NCI-H748 (cell line): Measurements from ENCODE around the gene PTGER1.
A peak's percentile ranks its signal among the peaks of the same experiment; 100 is the strongest.

Source experiments
- DNase-seq: peaks from one replicate; lab custom pipeline; 2025; ENCODE audit not compliant: unreplicated experiment; lab: John Stamatoyannopoulos, UW

PTGER1 gene

DNA sequence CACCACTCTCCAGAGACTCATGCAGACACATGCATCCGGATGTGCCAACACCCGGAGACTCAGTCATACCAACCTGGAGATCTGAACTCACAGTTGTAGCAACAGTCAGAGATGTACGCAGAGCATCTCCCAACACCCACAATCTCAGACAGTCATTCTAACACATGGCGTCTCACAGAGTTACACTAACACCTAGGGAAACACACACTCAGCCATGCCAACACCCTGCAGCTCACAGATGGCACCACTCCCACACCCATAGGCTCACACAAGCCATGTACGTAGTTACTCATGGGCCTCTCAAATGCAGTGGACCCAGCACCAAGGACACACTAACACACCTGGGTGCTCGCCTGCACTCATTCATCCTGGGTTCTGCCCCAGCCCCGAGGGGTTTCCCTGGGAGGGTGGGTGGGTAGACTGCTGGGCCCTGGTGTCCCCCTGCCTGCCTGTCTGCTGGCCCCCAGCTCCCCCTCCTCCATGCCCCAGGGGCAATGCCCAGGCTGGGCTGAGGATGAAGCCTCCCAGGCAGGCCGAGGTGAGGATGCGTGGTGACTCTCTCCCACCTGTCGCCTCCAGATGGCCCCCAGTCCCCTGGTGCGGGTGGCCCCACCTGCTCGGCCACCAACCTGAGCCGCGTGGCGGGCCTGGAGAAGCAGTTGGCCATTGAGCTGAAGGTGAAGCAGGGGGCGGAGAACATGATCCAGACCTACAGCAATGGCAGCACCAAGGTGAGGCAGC, 32.1 kb downstream of the PTGER1 start:
- no peak for DNase-seq

GRCh38 chr19:14441041-14441938, 33.9 kb downstream of the PTGER1 start:
- DNase-seq = no peak

DNA sequence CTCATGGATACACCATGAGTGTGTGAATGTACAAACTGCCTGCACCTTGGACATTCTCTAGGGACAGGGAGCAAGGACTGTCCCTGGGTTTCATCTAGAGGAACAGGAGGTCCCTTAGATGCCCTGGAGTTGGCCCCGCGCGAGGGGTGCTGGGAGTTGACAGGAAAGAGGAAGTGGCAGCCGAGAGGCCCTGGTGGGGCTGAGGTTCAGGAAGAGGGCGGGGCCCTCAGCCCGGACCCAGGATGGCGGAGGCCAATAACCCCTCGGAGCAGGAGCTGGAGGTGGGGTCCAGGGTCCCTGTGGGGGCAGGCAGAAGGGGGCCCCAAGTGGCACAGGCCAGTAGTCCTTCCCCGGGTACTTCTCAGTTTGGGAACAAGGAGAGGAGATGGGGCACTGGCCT, 35.1 kb downstream of the PTGER1 start:
- DNase-seq = no peak

DNA sequence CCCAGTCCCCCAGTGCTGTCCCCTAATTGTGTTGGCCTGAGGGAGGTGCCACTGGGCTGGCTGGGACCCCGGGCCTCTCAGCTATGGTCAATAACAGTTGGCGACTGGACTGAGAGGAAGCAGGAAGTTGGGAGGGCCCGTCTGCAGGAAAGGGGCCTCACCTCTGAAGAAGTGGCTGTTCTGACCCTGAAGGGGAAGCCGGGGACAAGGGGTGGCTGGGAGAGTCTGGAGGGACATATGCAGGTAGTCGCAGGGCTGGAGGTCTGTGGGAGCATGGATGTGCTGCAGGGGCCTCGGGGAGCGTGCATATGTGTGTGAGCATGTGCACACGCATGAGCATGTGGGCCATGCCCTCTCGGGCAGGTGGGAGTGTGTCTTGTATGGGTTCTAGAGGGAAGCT, 36.1 kb downstream of the PTGER1 start:
- no peak for DNase-seq

GRCh38 chr19:14437578-14438140, 37.5 kb downstream of the PTGER1 start:
- DNase-seq = no peak

GRCh38 chr19:14435320-14436050, 39.7 kb downstream of the PTGER1 start:
- DNase-seq = no peak

- DNase-seq = no peak
Measured at GRCh38 chr19:14434543-14435319, 40.4 kb downstream of the PTGER1 start.

GRCh38 chr19:14433554-14434501, 41.3 kb downstream of the PTGER1 start:
- peak; percentile 70 for DNase-seq

DNA sequence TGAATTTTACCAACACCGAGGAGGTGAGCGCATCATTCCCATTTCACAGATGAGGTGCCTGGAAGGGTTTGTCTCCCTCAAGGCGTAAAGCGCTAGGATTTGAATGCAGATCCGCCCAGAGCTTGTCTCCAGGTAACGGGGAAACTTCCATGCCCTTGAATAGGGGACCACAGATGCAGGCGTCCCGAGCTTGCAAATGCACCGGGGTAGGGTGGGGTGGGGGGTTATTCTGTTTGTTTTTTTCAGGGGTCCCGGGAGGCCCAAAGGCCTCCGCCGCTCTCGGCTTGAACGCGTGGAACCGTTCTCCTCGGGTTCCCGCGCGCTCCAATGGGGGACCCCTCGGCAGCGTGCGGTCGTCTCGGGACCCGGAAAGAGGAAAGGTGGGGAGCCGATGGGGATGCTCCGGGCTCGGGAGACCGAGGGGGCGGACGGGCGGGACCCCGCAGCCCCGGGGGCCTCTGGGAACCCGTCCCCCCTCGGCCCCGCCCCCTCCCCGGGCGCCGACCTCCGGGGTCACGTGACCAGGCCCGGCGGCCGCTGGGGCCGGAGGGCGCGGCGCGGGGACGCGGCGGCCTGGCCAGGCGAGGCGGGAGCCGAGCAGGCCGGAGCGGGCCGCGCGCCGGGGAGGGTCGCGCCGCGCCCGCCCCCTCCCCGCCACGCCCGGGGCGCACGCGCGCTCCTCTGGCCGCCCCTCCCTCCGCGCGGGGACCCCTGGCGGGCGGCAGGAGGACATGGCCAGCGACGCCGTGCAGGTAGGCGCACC, 42.2 kb downstream of the PTGER1 start, which contains the start of gene PKN1:
Gene PKN1, plus strand, starts transcription at position 516 of the 763 bp plus-strand sequence. Its CDS starts 216 bp downstream, at position 732.
- peak; percentile 72 for DNase-seq

- DNase-seq = no peak
Measured at GRCh38 chr19:14430712-14431111, 44.4 kb downstream of the PTGER1 start.

- DNase-seq = no peak
Measured at GRCh38 chr19:14428882-14429416, 46.2 kb downstream of the PTGER1 start.

GRCh38 chr19:14427461-14427860, 47.7 kb downstream of the PTGER1 start:
- no peak for DNase-seq

GRCh38 chr19:14425696-14426138, 49.4 kb downstream of the PTGER1 start:
- no peak for DNase-seq
